Type B pancreatic cell (in vitro differentiated cells): ENCODE data around the gene SH2B2. TPM values are rescaled to one million over a fixed set of nuclear protein-coding genes. Genes with fewer than 3 reads are reported as not detected.
"Not testable (repeated sequence)": the region's sequence is repeated elsewhere in the genome, so short reads cannot be mapped to it uniquely, and the experiment has no call there.

Experiments
- DNase-seq: peaks from one replicate; pipeline ENCODE4 v3.0.0; 2021; ENCODE audit warnings: mixed read lengths; ENCODE audit not compliant: unreplicated experiment; ENCODE audit errors: extremely low spot score
- H3K27ac Mint-ChIP-seq: 2 replicates; pipeline ENCODE4 v1.8.0; 2021; ENCODE audit warnings: mild to moderate bottlenecking, mixed read lengths
- H3K27me3 Mint-ChIP-seq: 2 replicates; pipeline ENCODE4 v1.8.0; 2021; ENCODE audit warnings: mixed read lengths
- H3K36me3 Mint-ChIP-seq: 2 replicates; pipeline ENCODE4 v1.8.0; 2021; ENCODE audit warnings: mixed read lengths
- H3K4me1 Mint-ChIP-seq: one replicate; pipeline ENCODE4 v1.8.0; 2021; ENCODE audit warnings: mixed read lengths; ENCODE audit not compliant: unreplicated experiment
- H3K4me3 Mint-ChIP-seq: 2 replicates; pipeline ENCODE4 v1.8.0; 2021; ENCODE audit warnings: mild to moderate bottlenecking, mixed read lengths
- H3K9me3 Mint-ChIP-seq: 2 replicates; pipeline ENCODE4 v1.8.0; 2021; ENCODE audit warnings: mixed read lengths
- CTCF ChIP-seq: fragments of 200-600 bp; sonication (generic); conservative IDR thresholded peaks from 2 replicates; pipeline ENCODE4 v1.5.0; 2021; ENCODE audit warnings: antibody characterized with exemption, mild to moderate bottlenecking
- microRNA-seq: library from miRNA; unstranded; fragments of <30 nt; microRNA quantifications from one replicate; pipeline ENCODE4, GENCODE V29; 2020
- total RNA-seq: library from RNA; stranded (reverse); gene quantifications from 2 replicates; pipeline ENCODE4 v1.2.1, GENCODE V29; 2021; ENCODE audit warnings: low replicate concordance

SH2B2 gene
- total RNA-seq, 1 donor from 2014 or later, result 9.5 TPM

- peak; percentile 46 for TF ChIP-seq CTCF
- H3K4me1 Mint-ChIP-seq, H3K9me3 Mint-ChIP-seq, H3K27me3 Mint-ChIP-seq: not testable (repeated sequence)
- Mint-ChIP-seq H3K27ac (peak overlapping the region; percentile 91), H3K4me3 (peak overlapping the region; percentile 94), H3K36me3 (peaks cover 11% of the 10 kb centered on the region)
- DNase-seq, result peak; percentile 95
Observed at GRCh38 chr7:102363549-102364393, 77.1 kb downstream of the SH2B2 start.

GRCh38 chr7:102364394-102364886 is 77.8 kb downstream of the SH2B2 start:
- H3K36me3 Mint-ChIP-seq, result peaks cover 11% of the 10 kb centered on the region
- H3K4me3 Mint-ChIP-seq, result peak overlapping the region; percentile 94
- not testable (repeated sequence) for H3K9me3 Mint-ChIP-seq, DNase-seq, H3K4me1 Mint-ChIP-seq, H3K27me3 Mint-ChIP-seq
- peak overlapping the region; percentile 58 for H3K27ac Mint-ChIP-seq

GRCh38 chr7:102365390-102365789 is 78.7 kb downstream of the SH2B2 start:
- peak overlapping the region; percentile 62 for H3K4me3 Mint-ChIP-seq
- H3K4me1 Mint-ChIP-seq, H3K9me3 Mint-ChIP-seq, H3K27me3 Mint-ChIP-seq, H3K27ac Mint-ChIP-seq, DNase-seq: not testable (repeated sequence)
- H3K36me3 Mint-ChIP-seq, result peaks cover 17% of the 10 kb centered on the region

GRCh38 chr7:102370038-102370437 is 83.4 kb downstream of the SH2B2 start:
- H3K4me1 Mint-ChIP-seq, H3K4me3 Mint-ChIP-seq, H3K27ac Mint-ChIP-seq, DNase-seq, H3K27me3 Mint-ChIP-seq, H3K9me3 Mint-ChIP-seq: not testable (repeated sequence)
- peaks cover 29% of the 10 kb centered on the region for H3K36me3 Mint-ChIP-seq

Small RNAs within 50 kb of the gene (microRNA-seq; reads per million reads assigned to microRNA genes)
- not detected for gene MIR4285

Other genes starting within 250 kb of the SH2B2 start
- not detected in 2 replicates for gene SPDYE6, start 69.6 kb downstream of the SH2B2 start, total RNA-seq
- gene PRKRIP1, start 109.5 kb downstream of the SH2B2 start, total RNA-seq, result 28.2 and 34.0 TPM in 2 replicates
- gene ORAI2, start 146.7 kb downstream of the SH2B2 start, total RNA-seq, result 23.1 and 34.9 TPM in 2 replicates
- gene ALKBH4, start 178.0 kb downstream of the SH2B2 start, total RNA-seq, result 11.2 and 13.3 TPM in 2 replicates
- 16.5 and 23.5 TPM in 2 replicates for gene LRWD1, start 178.1 kb downstream of the SH2B2 start, total RNA-seq
- gene POLR2J, start 192.1 kb downstream of the SH2B2 start, total RNA-seq, result 45.2 and 48.1 TPM in 2 replicates
- 5.5 and 7.1 TPM in 2 replicates for gene RASA4B, start 230.9 kb downstream of the SH2B2 start, total RNA-seq